ENCODE measurements around the gene TTC34. TPM values are rescaled to one million over a fixed set of nuclear protein-coding genes. Genes with fewer than 3 reads are reported as not detected.
A peak's percentile ranks its signal among the peaks of the same experiment; 100 is the strongest.
"Not testable (repeated sequence)": the region's sequence is repeated elsewhere in the genome, so short reads cannot be mapped to it uniquely, and the experiment has no call there.

TTC34 gene
- polyA plus RNA-seq, 3 donors = 0.45 to 0.72 (median 0.46) TPM

DNA sequence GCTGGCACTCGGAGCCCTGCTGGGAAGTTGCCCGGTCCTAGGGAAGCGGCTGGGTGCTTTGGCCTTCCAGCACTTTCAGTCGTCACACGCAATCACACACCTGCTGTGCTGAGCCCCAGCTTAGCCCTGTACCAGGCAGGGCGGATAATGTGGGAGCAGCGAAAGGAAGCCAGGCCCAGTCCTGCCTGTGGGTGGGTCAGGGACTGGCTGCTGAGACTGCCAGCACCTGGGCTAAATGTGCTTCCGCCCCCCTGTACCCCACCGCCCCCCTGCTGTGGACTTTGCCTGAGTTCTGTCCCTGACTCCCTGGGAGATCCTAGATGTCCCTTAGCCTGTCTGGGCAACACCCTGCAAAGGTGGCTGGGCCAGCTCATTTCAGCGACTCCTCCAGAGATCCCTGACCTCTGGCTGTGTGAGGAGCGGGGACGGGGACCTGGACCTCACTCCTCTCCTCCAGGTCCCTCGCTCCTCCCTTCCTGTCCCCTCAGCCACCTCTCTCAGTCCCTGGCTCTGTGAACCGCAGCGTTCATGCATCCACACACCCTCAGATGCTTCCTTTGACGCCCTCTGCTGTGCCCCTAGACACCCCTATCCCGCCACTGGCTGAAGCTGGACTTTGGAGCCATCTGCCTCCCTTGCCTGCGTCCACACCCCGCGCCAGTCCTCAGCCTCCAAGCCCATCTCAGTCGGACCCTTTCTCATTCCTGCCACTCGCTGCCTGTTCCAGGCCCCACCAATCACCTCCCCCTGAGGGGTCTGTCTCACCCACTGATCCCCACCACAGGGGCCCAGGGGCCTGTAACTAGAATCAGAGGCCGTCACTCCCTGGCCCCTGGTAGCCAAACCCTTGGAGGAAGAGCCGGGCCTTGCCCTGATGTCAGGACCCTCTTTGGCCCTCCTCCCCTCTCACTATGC is 170.1 kb downstream of the TTC34 start:
- no peak for DNase-seq (ENCODE audit: low read depth in 3 of 3, low spot score in 2 of 3)

DNA sequence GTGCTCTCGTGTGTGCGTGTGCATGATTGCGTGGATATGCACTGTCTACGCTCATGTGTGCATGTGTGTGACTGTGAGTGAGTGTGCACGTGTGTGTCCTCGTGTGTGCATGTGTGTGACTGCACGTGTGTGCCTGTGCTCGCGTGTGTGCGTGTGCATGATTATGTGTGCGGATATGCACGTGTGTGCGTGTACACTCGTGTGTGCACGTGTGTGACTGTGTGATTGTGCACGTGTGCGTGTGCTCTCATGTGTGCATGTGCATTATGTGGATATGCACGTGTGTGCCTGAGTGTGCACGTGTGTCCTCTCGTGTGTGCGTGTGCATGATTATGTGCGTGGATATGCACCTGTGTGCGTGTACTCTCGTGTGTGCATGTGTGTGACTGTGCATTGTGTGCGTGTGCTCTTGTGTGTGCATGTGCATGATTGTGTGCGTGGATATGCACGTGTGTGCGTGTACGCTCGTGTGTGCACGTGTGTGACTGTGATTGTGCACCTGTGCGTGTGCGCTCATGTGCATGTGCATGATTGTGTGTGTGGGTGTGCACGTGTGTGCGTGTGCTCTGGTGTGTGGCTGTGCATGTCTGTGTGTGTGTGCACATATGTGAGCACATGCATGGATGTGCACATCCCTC is 170.9 kb downstream of the TTC34 start:
- DNase-seq (ENCODE audit: low read depth in 3 of 3, low spot score in 2 of 3) = no peak

DNA sequence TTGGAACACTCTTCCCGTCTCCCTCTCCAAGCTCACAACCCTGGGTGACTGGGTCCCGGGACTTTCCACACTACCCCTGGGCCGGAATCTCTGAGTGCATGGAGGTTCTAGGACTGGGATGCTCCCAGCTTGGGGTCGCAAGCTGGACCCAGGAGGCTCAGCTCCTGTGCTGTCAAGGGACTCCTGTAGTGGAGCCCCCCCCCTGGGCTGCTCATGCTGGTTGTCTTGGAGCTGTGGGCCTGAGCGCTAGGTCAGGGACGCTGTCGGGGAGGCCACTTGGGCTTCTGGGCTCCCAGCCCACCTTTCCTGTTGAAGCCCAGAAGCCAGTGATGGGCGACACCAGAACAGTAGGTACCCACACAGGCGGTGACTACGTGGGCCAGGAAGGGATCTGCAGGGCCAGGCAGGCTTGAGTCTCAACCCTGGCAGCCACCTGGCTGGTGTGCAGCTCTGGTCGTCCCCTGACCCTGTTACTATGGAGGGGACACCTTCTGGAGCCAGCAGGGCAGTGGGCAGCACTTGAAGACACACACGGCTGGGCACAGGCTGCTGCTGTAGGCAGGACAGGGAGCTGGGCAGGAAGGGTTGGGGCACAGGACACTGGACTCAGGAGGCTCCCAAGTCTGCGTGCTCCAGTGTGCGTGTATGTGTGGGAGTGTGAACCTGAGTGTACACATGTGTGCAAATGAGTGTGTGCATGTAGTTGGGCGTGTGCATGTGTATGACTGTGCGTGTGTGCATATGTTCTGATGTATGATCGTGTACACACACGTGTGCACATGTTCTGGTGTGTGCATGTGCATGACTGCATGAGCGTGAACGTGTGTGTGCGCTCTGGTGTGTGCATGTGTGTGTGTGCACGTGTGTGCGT is 171.6 kb downstream of the TTC34 start:
- DNase-seq (ENCODE audit: low read depth in 3 of 3, low spot score in 2 of 3) = no peak

DNA sequence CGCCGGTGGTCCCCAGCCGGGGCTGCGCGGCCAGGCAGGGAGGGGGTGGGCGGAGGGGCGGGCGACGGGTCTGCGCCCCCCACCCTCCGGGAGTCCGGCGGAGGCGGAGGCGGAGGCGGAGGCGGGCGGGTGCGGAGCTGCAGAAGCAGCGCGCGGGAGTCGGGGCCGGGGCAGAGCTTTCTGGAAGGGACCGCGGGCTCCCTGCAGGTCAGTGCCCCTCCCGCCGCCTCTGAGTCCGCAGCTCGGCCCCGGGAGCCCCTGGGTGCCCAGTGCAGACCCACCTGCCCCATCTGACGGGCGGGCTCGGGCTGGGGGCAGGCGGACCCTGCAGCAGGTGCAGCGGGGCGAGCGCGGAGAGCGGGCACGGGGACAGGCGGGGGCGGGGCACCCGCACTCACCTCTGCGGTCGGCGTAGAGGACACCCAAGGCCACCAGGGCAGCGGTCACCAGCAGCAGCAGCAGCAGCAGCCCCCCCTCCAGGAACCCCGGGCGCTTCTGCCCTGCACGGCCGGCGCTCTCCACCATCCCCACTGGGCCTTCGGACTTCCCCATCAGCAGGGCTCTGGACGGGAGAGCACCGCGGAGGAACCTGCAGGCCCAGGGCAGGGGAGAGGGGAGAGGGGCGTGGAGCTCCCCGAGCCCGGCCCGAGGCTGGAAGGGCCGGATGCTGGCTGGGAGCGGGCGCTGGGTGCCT is 172.4 kb downstream of the TTC34 start:
- no peak for DNase-seq (ENCODE audit: low read depth in 3 of 3, low spot score in 2 of 3)

DNA sequence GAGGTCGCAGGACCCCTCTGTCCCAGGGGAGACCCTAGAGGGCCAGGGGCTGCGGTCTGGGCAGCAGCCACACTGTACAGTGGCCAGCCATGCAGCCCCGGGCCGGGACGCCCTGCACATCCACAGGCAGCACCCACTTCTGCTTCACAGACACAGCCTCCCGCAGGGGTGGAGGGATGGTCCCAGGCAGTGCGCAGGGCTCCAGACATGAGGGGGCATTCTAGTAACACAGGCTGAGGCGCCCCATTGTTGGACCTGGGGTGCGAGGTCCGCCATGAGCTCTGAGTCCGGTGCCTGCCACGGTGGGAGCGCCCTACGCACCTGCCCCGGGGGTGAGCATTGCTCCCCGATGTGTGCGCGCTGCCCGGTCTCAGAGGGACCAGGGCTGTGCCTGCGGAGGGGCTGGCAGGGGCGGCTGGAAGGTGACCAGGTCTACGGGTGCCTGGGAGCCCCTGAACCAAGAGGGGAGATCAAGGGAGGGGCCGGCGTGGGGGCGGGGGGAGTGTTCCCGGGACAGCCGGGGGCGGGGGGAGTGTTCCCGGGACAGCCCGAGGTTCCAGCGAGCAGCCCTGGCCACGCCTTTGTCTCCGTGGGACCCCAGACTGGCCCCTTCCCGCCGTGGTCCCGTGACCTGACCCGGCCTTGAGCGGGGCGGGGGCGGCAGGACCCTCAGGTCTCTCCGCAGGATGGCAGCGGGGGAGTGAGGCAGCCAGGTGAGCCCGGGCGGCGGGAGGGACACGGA is 173.1 kb downstream of the TTC34 start:
- DNase-seq (ENCODE audit: low read depth in 3 of 3, low spot score in 2 of 3) = no peak

DNA sequence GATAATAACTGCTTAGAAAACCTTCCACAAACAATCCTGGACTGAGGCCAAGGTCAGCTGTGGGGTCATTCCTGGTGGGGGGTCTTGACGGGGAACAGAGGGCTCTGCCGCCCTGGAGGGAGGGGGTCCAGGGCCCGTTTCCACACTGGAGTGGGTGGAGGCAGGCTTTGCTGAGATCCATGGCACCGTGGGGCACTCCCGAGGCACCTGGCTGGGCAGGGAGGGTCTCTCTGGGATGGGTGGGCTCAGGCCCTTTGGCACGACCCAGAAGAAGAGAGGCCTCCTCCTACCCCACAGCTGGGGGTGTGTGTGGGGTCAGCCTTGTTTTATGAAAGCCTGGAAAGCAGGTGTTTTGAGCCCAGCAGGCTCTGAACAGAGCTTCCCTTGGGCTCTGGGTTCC is 173.7 kb downstream of the TTC34 start:
- DNase-seq (ENCODE audit: low read depth in 3 of 3, low spot score in 2 of 3) = no peak

DNA sequence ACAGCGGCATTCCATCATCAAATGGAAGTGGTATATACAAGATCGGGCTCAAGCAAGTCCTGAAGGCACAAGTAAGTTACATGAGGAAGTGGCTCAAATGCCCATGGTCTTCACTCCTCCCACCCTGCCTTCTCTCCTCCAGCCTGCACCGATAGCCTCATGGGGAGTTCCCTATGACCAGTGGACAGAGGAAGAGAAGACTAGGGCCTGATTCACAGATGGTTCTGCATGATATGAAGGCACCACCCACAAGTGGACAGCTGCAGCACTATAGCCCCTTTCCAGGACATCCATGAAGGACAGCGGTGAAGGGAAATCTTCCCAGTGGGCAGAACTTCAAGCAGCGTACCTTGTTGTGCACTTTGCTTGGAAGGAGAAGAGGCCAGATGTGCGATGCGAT is 175.7 kb downstream of the TTC34 start:
- not testable (repeated sequence) for DNase-seq (ENCODE audit: low read depth in 3 of 3, low spot score in 2 of 3)

DNA sequence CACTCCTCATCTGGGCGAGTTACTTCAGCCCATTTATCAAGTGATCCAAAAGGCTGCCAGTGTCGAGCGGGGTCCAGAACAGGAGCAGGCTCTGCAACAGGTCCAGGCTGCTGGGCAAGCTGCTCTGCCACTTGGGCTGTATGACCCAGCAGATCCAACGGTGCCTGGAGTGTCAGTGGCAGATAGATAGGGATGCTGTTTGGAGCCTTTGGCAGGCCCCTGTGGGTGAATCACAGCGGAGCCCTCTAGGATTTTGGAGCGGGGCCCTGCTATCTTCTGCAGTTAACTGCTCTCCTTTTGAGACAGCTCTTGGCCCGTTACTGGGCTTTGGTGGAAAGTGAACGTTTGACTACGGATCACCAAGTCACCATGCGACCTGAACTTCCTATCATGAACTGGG is 176.2 kb downstream of the TTC34 start:
- no peak for DNase-seq (ENCODE audit: low read depth in 3 of 3, low spot score in 2 of 3)

DNA sequence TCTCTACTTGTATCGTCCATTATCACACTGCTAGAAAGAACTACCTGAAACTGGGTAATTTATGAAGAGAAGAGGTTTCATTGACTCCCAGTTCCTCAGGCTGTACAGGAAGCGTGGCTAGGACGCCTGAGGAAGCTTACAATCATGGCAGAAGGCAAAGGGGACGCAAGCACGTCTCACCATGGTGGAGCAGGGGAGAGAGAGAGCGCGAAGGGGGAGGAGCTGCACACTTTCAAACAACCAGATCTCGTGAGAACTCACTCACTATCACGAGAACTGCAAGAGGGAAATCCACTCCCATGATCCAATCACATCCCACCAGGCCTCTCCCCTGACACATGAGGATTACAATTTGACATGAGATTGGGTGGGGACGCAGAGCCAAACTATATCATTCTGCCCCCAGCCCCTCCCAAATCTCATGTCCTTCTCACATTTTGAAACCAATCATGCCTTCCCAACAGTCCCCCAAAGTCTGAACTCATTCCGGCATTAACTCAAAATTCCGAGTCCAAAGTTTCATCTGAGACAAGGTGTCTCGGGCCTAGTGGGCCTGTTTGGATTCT is 176.7 kb downstream of the TTC34 start:
- DNase-seq (ENCODE audit: low read depth in 3 of 3, low spot score in 2 of 3) = no peak

DNA sequence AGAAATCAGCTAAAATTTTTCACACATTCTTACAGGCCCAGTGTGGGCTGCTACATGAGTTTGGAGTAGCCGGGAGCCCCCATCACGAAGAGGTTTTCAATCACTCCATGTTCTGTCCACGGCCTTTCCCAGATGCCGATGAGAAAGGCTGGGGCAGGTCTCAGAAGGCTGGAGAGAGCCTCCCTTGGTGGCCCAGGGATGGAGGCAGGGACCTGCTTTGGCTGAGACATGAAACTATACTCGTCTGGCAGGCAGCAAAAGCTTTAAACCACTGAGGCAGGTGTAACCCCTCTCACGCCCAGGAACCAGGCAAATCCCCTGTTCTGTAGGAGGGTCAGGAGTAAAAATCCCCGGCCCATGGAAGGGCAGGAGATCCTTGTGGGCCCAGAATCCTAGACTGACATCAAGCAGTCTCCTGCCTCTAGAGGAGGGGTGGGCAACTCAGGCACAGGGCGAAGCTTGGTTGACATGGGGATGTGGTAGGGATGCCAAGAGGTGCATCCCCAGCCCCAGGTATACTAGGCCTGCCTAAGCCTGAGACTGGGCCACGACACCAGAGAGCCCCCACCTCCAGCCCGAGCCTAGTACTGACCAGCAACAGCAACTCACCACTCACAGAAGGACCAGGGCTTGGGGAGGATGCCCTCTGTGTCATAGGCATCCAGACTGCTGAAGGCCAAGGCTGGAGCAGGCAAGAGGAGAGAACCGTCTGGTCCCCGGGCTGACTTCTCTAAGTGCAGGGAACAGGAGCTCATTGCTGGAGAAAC is 177.7 kb downstream of the TTC34 start:
- DNase-seq (ENCODE audit: low read depth in 3 of 3, low spot score in 2 of 3) = no peak

DNA sequence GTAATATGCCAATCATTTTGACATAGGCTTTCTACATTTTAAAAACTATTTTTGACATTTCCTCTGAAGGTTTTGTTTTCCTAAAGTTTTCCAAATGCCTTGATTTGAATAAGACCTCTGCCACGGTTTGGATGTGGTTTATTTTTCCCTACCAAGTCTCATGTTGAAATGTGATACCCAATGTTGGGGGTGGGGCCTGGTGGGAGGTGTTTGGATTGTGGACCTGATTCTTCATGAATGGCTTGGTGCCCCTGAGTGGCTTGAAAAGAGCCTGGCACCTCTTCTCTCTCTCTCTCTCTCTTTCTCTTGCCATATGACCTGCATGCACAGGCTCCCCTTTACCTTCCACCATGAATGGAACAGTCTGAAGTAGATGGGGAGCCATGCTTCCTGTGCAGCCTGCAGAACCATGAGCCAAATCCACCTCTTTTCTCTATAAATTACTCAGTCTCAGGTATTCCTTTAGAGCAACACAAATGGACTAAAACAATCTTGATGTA is 183.5 kb downstream of the TTC34 start:
- DNase-seq (ENCODE audit: low read depth in 3 of 3, low spot score in 2 of 3) = peak in 1 of 3 donors; percentile 18

DNA sequence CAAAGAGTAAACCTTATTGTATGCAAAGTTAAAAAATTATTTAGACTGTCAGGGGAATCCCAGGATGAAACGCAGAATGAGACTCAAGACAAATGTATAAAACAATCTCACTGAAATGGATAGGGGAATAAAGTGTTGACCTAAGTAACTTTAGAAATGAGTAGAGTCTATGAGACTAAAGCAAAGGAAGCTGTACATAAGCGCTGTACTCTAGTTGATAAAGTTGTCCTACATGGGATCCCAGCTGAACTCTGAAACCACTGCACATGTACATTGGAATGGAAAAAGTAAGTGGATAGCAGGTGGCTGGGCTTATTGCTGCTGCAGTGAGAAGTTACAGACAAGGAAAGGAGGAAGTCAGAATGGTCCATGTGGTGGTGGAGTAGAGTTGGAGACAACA is 187.3 kb downstream of the TTC34 start:
- no peak for DNase-seq (ENCODE audit: low read depth in 3 of 3, low spot score in 2 of 3)

DNA sequence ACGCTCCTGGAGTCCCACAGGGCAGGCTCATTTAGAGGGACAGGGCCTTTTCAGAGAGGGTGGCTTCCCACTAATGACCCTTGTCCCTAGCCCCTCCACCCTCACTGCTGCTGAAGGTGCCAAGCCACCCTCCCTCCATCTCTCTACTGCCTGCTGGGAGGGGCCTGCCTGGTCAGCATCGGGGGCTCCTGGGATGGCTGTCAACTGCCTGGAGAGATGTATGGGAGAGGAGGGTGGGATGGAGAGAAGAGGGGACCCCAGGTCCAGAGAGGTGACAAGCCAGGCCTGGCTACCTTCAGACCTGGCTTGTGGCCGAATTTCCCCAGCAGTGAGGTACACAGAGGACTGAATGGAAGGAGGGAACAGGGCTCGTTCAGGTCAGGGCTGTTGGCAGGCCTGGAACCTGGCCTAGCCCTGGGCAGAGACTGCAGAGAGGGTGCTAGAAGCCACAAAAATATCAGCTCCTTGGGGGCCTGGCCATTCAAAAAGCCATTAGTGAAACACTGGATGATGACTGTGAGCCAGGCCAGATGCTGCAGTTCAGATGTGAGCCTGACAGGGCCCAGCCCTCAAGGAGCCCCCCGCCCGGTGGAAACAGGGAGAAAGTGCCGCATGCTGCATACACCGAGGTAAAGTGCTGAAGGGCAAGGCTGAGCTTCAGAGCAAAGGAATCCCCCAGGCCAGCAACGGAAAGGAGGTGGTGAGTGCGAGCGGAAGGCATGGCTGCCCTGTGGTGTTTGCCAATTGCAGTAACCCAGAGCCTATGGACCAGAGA is 188.7 kb downstream of the TTC34 start:
- no peak for DNase-seq (ENCODE audit: low read depth in 3 of 3, low spot score in 2 of 3)

DNA sequence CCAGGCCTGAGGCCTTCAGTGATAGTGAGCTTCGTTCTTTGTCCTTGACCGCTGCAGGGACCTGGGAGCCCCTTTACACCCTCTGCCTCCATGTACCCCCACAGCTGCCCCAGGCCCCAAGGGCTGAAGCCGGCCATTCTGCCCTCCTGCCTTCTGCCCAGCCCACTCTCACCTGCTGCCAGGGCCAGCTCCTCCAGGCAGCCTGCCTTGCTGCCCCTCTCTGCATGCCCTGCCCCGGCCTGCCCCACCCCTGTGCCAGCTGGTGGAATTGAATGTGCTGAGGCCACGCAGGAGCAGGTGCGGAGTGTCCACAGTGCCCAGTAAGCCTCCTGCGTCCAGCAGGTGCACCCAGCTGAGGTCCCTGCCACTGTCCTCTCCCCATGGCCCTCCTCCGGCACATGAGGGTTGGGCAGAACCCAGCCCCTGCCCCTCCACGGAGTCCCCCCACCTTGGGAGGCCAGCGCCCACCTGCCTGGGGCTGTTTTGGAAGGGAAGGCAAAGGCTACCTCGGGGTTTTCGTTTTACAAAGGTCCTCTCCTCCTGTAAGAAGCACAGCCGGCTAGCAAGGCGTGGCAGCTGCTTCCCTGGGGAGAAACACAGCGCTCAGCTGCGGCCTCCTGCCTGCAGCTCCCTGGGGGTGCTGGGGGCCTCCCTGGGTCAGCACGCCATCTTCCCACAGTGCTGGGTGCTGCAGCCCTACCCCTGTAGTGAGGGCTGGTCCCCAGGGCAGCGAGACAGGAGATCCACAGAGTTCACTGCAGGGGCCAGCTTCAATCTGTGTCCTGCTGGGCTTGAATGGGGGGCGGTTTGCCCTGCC is 189.7 kb downstream of the TTC34 start:
- no peak for DNase-seq (ENCODE audit: low read depth in 3 of 3, low spot score in 2 of 3)

DNA sequence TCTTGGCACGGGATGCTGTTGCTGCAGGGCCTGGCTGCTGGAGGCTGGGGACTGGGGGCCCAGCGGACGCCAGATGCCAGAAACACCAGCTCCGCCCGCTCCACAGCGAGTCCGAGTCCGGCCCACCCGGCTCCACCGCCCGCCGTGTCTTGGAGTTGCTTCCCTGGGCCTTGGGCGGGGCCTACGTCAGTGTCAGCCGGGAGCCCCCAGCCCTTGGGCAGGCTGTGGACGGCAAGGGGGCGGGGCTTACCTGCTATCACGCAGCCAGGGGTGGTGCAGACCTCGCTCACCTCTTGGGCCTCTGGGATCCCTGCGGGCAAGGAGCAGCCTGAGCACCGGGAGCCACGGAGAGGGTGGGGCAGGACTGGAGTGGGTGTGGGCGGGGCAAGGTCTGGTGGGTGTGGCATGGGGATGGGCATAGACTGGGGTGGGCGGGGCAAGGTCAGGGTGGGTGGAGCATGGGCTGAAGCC is 190.4 kb downstream of the TTC34 start:
- DNase-seq (ENCODE audit: low read depth in 3 of 3, low spot score in 2 of 3) = no peak

DNA sequence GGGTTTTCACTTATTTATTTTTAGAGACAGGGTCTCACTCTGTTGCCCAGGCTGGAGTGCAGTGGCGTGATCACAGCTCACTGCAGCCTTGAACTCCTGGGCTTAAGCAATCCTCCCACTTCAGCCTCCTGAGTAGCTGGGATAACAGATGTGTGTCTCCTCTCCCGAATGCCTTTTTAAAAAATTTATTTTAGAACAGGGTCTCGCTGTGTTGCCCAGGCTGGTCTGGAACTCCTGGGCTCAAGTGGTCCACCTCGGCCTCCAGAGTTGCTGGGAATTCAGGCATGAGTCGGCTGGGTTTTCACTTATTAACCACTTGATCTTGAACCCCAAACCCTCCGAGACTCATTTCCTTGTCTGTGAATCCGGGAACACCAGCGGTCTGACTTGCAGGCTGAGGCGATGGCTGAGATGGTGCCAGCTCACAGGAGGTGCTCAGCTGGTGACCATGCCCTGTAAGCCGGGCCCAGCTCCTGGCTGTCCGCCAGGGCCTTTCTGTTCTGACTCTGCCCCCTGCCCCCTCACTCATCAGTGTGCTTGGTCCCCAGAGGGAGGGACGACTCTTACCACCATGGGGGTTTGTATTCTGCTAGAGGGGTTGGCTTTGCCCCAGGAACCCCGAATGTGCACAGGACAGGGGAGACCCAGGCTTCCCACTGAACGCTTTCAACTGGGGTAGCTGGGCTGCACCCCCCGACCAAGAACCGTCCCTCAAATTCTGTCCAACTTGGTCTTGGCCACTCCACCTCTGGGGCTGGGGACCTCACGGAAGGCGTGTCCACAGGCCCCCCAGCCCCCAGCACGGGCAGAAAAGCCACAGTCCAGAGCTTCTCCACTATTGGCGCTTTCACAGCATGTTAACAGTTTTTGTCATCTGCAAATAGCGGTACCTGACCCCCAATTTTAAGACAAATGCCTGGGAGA is 191.2 kb downstream of the TTC34 start:
- no peak for DNase-seq (ENCODE audit: low read depth in 3 of 3, low spot score in 2 of 3)

Measured in right renal cortex interstitium (tissue), 3 donors.